ENCODE results near the gene ST3GAL3.

ST3GAL3 gene

DNA sequence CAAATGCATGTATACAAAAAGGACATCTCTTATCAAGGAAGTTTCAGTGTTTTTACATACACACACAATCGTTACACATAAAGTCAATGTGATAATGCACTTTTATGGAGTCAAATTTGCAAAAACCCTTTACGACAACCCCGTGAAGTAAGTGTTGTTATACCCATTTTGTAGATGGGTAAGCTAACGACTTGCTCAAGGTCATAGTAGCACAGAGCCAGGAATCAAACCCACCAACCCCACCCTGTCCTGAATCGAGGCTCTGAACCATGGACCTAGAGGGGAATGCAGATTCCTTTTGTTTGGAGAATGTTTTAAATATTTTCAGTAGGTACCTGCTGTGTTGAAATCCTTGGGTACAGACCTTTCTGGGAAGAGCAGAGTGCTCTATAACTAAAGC is 148.9 kb downstream of the ST3GAL3 start:
- DNase-seq, result no peak

DNA sequence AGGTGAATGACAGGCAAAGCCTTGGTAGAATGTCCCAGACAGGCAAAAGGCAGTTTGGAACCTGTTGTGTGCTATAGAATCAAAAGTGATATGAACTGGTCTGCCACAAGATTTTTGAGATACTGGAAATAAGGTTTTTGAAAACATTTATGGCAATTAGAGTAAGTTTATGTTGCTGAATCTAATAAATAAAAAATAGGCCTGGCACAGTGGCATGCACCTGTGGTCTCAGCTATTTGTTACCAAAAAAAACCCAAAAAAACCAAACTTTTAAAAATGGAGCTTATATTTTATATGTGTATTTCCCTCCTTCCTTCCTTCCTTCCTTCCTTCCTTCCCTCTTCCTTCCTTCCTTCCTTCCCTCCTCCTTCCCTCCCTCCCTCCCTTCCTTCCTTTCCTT is 149.8 kb downstream of the ST3GAL3 start:
- DNase-seq, result no peak

DNA sequence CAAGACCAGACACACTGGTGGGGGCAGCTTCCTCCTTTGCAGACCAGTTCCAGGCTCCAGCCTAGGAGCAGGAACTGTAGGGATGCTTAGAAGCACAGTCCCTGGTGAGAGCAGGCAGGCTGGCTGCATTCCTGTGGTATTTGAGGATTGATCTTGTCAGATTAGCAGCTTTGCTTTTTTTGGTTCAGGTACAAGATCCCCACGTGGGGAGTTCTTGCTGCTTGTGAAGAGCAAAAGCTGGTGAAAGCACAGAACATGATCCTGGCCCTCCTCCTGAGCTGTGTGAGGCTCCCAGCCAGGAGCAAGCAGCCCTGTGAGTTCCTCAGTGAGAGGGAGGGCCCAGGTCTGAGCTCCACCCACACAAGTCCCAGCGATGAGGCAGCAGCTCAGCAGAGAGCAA is 151.0 kb downstream of the ST3GAL3 start:
- no peak for DNase-seq

DNA sequence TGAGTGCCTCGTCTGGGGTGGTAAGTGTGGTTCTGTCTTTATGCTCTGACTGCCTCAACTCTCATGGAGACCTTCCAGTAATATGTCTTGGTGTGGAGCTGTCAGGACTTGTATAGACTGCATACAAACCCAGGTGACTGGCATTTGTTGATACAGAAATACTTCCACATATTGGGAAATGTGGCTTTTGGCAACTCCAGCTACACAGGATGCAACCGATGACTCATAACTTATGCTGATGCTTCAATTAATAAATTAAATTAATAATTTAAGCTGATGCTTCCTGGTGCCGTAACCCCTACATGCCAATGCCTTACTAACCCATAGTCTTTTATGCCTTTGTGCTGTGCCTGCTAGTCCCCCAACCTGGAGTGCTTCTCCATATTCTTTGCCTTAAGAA is 154.0 kb downstream of the ST3GAL3 start:
- DNase-seq, result no peak

DNA sequence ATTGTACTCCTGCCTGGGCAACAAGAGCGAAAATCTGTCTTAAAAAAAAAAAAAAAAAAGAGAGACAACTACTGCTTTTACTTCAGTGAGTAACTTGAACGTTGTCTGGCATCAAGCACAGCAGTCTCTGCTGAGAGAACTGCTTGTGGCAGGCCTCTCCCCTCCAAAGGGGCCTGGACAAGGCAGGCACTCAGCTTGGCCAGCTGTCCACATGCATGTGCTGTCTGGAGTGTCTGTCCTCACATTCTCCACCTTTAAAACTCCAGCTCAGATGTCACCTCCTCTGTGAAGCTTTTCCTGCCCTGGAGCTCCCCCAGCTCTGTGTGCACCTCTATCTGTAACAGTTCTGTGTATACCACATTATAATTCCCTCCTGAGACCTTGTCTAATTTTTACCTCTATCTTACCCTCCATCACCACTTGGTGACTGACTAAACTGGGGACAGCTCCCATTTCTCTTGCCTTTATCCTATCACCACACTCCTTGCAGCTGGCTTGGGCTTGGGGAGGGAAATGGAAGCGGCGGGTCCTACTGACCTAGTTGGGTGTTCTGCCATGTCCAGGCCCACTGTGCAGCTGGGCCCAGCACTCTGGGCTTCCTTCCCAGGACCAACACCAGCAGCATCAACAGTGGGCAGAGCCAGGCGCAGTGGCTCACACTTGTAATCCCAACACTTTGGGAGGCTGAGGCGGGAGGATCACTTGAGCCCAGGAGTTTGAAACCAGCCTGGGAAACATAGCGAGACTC is 154.8 kb downstream of the ST3GAL3 start:
- no peak for DNase-seq

DNA sequence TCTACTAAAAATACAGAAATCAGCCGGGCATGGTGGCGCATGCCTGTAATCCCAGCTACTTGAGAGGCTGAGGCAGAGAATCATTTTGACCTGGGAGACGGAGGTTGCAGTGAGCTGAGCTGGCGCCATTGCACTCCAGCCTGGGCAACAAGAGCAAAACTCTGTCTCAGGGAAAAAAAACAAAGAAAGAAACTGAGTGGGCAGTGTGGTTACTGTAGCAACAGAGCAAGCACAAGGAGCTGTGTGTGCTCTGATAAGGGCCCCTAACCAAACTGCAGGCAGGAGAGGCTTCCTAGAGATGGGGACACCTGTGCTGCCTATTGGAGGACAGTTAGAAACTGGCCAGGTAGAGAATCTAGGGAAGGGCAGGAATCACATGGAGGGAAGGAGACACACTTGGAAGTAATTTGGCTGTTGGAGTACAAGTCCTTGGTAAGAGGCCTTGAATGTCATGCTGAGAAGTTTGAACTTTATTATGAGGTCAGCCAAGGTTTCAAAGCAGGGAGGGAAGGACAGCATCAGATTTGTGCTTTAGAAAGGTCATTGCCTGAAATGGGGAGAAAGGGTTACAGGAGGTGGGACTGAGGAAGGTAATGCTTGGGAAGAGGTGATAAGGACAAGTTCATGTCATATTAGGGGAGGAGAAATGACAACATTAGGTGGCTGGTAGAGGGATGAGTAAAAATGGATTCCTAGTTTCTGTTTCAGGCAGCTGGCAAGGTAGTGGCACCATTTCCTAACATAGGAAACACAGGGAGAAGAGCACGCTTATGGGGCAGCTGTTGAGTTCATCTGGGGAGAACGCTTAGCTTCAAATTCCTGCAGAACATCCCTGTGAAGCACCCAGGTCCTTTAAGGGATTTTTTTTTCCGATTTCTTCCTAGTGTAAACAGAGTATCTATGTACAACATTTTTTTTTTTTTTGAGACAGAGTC is 157.0 kb downstream of the ST3GAL3 start:
- DNase-seq, result peak in 1 of 2 experiments; percentile 25

DNA sequence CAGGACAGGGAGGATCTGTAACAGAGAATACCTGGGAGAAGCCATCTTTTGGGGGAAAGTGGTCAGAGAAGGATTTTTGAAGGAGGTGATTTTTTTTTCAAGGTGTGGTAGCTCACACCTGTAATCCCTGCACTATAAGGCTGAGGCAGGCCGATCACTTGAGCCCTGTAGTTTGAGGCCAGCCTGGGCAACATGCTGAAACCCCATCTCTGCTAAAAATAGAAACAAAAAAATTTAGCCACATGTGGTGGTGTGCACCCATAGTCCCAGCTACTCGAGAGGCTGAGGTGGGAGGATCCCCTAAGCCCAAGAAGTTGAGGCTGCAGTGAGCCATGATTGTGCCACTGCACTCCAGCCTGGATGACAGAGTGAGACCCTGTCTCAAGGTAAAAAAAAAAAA is 158.9 kb downstream of the ST3GAL3 start:
- no peak for DNase-seq

DNA sequence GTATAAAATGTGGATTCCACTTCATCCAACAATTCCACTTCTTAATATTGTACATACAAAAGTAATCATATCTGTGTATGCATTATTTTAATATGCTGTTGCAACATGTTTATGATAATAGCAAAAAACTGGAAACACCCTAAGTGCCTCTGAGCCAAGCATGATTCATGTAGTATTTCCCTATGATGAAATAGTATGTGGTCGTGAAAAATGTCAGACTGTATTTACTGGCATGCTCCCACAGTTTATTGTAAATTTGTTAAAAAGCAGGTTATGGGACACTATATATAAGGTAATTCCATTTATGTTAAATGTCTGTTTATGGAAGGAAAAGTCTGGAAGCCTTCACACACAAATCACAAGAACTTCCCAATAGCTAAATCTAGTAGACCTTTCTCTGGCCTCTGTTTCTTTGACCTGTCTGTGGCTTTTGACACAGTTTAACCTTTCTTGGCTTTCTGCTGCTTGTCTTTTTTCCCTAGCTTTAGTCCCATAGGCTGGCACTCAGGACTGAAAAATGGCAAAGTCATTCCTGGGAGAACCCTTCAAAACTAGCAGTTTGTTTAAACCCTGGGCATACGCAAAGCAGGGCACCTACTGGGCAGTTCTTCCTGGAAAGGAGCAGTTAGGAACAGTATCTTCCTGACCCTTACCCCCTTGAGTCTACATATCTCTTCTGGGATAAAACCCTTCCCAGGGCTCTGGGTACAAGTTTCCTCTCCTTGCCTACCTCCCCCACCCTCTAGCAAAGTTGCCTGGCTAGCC is 160.8 kb downstream of the ST3GAL3 start:
- DNase-seq, result no peak

DNA sequence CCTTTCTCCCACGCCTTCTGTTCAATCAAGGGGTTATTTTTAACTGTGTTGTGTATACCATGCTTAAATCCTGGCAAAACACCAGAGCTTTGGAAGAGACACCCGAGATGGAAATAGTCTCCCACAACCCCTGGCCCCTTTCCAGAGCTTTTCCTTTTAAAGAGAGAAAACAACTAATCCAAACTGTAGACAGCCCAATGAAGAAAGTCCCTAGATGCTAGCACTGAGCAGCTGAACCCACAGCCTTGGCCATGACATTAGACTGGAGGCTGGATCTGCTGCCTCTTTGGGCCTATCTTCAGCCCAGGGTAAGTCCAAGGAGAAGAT is 161.4 kb downstream of the ST3GAL3 start:
- DNase-seq, result no peak

DNA sequence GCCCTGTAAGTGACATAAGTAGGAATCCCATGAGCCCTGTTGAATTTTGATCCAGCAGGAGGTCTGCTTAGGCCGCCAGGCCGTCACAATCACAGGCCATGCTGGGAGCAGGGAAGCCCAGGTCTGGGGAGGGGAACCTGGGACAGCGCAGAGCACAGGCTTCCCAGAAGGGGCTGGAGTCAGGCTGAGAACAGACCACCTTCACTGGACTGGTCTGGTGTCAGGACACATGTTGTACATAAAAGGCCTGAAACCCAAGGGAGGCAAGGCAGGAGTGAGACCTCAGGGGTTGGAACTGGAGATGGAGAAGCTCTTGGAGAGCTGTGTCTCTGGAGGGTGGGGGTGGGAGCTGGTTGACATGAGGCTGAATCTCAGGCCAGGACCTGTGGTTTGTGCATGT is 163.0 kb downstream of the ST3GAL3 start:
- DNase-seq, result no peak

DNA sequence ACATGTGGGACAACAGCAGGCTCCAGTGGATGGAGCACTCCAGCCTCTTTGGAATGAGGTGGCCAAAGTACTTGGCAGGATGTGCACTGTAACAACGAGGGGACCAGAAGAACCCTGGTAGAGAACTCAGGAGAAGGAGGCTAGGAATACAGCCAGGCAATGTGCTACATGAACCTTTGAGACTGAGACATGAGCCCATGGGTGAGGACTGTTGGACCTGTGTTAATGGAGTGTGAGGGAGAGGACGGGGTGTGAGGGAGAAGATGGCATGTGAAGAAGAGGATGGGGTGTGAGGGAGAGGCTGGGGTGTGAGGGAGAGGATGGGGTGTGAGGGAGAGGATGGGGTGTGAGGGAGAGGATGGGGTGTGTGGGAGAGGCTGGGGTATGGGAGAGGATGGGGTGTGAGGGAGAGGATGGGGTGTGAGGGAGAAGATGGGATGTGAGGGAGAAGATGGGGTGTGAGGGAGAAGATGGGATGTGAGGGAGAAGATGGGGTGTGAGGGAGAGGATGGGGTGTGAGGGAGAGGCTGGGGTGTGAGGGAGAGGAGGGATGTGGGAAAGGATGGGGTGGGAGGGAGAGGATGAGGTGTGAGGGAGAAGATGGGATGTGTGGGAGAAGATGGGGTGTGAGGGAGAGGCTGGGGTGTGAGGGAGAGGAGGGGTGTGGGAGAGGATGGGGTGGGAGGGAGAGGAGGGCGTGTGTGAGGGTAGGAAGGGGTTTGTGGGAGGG is 164.0 kb downstream of the ST3GAL3 start:
- DNase-seq, result no peak

DNA sequence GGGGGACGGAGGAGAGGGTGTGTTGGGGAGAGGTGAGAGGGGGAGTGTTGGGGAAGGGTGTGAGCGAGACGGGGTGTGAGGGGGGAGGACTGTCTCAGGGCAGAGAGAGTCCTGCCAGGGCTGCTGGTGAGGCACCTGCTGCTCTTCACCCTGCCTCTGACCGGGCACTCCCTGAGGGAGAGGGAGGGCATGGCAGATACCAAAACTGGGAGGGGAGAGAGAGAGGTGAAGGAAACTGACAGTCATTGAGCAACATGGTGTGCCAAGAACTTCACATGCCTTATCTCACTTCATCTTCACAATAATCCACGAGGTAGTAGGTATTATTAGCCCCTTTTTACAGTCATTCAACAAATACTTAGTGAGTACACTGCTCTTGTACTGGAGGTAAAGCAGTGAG is 164.9 kb downstream of the ST3GAL3 start:
- DNase-seq, result no peak

DNA sequence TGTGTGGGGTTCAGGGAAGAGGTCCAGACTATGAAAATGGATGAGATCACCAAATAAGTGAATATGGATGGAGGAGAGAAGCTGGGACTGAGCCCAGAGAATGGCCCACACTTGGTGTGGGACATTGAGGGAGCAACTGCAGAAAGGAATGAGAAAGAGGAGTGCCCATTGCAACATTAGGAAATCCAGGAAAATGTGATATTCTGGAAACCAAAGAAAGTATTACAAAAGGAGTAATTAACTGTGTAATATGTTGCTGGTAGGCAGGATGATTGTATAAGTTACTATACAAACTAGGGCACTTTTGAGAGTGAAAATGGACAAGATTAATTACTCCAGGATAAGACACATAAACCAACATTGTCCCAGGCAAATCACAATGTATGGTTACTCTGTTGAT is 166.5 kb downstream of the ST3GAL3 start:
- DNase-seq, result no peak

DNA sequence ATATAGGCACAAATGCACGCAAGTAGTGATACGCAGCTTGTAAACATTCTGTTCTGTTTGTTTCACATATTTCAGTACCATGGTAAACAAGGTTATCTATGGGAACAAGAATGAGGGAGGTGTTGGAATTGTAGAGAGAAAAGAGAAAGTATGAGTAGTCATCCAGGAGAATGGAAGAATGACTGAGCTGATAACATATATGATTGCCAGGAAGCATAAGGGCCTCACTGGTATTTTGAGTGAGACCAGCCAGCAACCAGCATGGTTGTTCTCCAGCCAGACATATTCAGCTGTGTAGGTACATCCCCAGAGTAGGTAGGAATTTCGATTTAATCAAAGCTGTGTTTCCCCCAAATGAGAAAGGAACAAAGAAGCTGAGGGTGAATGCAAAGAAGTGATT is 167.4 kb downstream of the ST3GAL3 start:
- no peak for DNase-seq

DNA sequence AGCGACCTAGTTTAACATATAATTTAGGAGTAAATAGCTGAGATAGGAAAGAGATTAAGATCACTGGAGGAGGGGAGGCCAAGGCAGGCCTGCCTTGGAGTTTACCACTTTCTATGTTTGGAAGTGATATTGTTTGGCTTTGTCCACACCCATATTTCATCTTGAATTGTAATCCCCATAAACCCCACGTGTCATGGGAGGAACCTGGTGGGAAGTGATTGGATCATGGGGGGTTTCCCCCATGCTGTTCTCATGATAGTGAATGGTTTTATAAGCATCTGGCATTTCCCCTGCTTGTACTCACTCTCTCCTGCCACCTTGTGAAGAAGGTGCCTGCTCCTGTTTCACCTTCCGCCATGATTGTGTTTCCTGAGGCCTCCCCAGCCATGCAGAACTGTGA is 168.0 kb downstream of the ST3GAL3 start:
- no peak for DNase-seq

DNA sequence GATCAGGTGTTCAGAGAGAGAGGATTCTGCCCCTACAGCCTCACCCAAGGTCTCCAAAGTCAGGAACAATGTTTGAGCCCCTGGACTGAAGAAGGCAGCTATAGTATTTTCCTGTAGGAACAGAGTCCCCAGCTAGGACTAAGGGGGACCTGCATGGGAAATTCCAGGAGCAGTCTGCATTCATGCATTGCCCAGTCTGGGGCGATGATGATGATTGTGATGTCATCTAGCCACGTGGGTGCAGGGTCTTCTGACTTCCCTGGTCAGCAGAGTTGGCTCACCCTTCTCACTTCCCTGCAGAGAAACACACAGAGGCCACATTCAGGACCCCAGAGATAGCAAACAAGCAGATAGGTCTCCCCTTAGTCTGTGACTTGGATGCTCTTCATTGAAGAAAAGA is 169.8 kb downstream of the ST3GAL3 start:
- DNase-seq, result no peak

DNA sequence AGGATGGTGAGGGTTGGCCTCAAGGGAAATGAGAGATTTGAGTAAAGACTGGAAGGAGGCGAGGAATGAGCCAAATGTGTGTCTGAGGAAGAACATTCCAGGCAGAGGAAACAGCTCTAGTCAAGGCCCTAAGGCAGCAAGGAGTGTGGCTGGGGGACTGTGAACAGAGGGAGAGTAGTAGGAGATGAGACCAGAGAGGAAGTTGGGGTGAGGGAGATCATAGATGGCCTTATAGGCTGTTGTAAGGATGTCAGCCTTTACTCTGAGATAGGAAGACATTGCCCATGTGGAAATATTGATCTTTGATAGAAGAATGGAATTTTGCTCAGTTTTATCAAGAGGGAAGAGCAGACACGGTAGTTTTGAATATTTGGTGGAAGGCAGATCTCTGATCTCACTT is 171.1 kb downstream of the ST3GAL3 start:
- DNase-seq, result no peak

DNA sequence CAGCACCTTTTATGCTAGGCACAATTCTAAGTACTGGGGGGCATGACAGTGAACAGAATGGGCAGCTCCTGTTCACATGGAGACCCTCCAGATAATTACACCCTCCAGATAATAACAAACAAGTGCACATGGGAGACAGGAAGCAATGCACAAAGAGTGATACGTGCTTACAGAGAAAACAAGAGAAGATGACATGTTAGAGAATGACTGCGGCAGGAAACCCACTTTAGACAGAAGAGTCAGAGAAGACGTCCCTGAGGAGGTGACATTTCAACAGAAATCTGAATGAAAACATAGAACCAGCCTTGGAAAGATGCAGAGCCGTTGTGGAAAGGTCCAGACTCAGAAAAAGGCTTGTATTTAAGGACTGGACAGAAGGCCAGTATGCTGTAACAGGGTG is 171.5 kb downstream of the ST3GAL3 start:
- no peak for DNase-seq

DNA sequence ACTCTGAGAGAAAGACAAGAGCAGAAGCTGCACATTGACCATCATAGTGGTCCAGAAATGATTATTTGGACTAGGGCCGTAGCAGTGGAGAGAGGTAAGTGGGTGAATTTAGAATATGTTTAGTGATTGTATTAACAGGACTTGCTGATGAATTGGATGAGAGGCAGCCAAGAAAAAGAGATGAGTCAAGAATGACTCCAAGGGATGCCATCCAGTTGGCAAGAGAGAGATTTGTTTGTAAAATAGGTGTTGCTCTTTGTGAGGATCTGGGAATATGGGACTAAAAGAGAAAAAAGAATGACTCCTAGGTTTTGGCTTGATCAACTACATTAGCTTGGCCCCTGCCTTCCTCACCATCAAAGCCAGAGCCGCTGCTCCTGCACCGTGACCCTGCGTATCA is 172.1 kb downstream of the ST3GAL3 start:
- no peak for DNase-seq

DNA sequence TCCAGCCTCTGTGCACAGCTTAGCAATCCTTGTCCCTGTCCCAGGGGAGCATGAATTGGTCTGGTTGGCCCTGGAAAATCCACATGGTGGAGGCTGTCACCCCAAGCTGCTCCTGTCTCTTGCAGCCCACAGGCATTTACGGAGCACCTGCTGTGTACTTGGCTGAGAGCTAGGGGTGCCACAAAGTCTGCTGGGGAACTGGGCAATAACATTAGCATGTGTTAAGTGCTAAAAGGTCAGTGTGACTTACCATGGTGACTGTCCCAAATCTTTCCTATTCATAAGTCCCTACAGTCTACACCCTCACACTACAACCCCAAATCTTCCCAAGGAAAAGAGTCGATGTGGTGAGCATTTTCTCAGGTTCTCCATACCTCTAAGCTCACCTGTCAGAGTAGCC is 172.7 kb downstream of the ST3GAL3 start:
- no peak for DNase-seq

DNA sequence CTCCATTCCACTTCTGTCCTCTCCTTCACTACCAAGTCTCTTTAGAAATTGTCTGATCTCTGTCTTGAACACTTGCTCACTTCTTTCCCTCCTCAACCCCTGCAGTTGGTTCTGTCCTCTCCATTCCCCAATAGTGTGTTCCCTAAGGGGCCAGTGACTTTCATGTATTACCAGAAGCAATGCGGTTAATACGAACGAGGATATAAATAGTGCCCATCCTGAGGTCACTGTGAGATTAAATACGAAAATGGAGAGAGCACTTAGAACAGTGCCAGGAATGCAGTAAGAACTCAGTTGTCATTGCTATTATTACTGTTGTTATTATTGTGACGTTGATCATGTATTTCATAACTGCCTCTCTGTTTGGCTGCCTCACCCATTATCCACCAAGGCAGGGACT is 173.3 kb downstream of the ST3GAL3 start:
- DNase-seq, result no peak

DNA sequence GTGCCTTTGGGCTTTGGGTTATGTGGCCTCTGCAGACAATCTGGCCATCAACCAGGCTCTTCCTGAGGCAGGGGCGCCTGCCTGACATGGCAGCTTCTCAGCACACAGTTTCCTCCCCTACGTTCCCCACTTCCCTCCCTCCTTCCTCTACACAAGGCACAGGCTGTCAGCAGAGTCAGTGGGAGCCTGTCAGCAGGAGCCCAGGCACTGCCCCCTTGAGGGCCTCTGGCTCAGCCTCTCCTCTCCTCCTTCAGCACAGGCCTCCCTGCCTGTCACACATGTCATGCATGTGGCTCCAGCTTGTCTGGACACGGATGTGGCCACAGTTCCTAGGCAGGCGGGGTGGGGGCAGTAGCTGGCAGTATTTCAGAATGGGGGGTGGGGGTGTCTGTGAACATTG is 174.1 kb downstream of the ST3GAL3 start:
- no peak for DNase-seq

DNA sequence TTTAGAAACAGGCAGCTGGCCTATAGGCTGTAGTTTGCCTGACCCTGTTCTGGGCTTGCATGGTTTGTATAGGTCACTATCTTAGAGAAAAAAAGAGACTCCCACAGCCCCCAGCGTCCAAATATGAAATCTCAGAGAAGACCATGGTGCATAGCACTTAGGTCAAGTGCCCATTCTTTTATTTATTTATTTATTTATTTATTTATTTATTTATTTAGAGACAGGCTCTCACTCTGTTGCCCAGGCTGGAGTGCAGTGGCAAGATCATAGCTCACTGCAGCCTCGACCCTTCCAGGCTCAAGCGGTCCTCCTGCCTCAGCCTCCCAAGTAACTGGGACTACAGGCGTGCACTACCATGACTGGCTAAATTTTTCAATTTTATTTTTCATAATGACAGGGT is 175.4 kb downstream of the ST3GAL3 start:
- no peak for DNase-seq
